Upper lobe of right lung (tissue), 1 donor: ENCODE measurements around the gene CEP250. TPM values are rescaled to one million over a fixed set of nuclear protein-coding genes. Genes with fewer than 3 reads are reported as not detected.
A peak's percentile ranks its signal among the peaks of the same experiment; 100 is the strongest.

Experiments used
- ATAC-seq: fragments of 200-7000 bp; cut with Tn5 transposase; one replicate; pipeline ENCODE4 v1.9.1; 2020; ENCODE audit warnings: mild to moderate bottlenecking, moderate library complexity
- DNase-seq: peaks from one replicate; pipeline ENCODE4 v3.0.0-alpha.2; 2020
- H3K27ac ChIP-seq: fragments of 200-600 bp; one replicate; pipeline ENCODE4 v1.8.0; 2022
- H3K27me3 ChIP-seq: fragments of 200-600 bp; one replicate; pipeline ENCODE4 v1.8.0; 2022; ENCODE audit warnings: mild to moderate bottlenecking
- H3K36me3 ChIP-seq: fragments of 200-600 bp; one replicate; pipeline ENCODE4 v1.8.0; 2022
- H3K4me1 ChIP-seq: fragments of 200-600 bp; one replicate; pipeline ENCODE4 v1.8.0; 2022
- H3K4me3 ChIP-seq: fragments of 200-600 bp; one replicate; pipeline ENCODE4 v1.8.0; 2022; ENCODE audit warnings: mild to moderate bottlenecking
- H3K9me3 ChIP-seq: fragments of 200-600 bp; one replicate; pipeline ENCODE4 v1.8.0; 2022
- CTCF ChIP-seq: fragments of 200-600 bp; IDR thresholded peaks from one replicate; pipeline ENCODE4 v1.8.0; 2022; ENCODE audit warnings: antibody characterized with exemption
- intact Hi-C: fragments of 100-400 bp; cut with DNase I; formaldehyde crosslinking; loops from one replicate; pipeline ENCODE4 v1.11.0; 2022
- microRNA-seq: library from miRNA; unstranded; fragments of <30 nt; microRNA quantifications from one replicate; pipeline ENCODE4 v1.2.0, GENCODE V29; 2020; ENCODE audit warnings: borderline microRNAs expressed
- total RNA-seq: library from RNA; stranded (reverse); fragmentation: NEBNext Ultra II Directional; extraction: Animal tissue kit (Norgen Biotek cat#: 25700); gene quantifications from one replicate; pipeline ENCODE4 v1.2.1, GENCODE V29; 2021
- donor health status: DM: no; HTN: yes; CAD: no; lungs with severe emphysema.

CEP250 gene
- total RNA-seq, 1 donor from 2014 or later: 21.7 TPM

- Histone ChIP-seq H3K27ac (no peak overlapping the region), H3K4me1 (no peaks in the 10 kb centered on the region), H3K27me3 (no peaks in the 10 kb centered on the region), H3K9me3 (no peaks in the 10 kb centered on the region), H3K4me3 (no peak overlapping the region), H3K36me3 (peaks cover 2% of the 10 kb centered on the region)
- peak; percentile 42 for DNase-seq
- intact Hi-C loops: no loop called here
- TF ChIP-seq CTCF: no peak
- no peak for ATAC-seq
Measured at GRCh38 chr20:35562541-35563110, 107.2 kb downstream of the CEP250 start.

- ATAC-seq: no peak
- peak; percentile 35 for DNase-seq
- Histone ChIP-seq H3K36me3 (no peaks in the 10 kb centered on the region), H3K27ac (no peak overlapping the region), H3K27me3 (no peaks in the 10 kb centered on the region), H3K4me1 (no peaks in the 10 kb centered on the region), H3K9me3 (no peaks in the 10 kb centered on the region), H3K4me3 (no peak overlapping the region)
- TF ChIP-seq CTCF: no peak
- intact Hi-C loops: no loop called here
Measured at GRCh38 chr20:35563834-35564233, 108.4 kb downstream of the CEP250 start.

- DNase-seq (peak; percentile 57), ATAC-seq (no peak)
- intact Hi-C loops: no loop called here
- Histone ChIP-seq H3K27me3 (no peaks in the 10 kb centered on the region), H3K4me1 (no peaks in the 10 kb centered on the region), H3K9me3 (no peaks in the 10 kb centered on the region), H3K4me3 (no peak overlapping the region), H3K27ac (no peak overlapping the region), H3K36me3 (no peaks in the 10 kb centered on the region)
- TF ChIP-seq CTCF: no peak
Measured at GRCh38 chr20:35564905-35565304, 109.5 kb downstream of the CEP250 start.

- H3K9me3 ChIP-seq: no peaks in the 10 kb centered on the region
- DNase-seq (peak; percentile 11), ATAC-seq (peak; percentile 36)
- H3K4me3 ChIP-seq: no peak overlapping the region
- H3K36me3 ChIP-seq: no peaks in the 10 kb centered on the region
- H3K27me3 ChIP-seq: no peaks in the 10 kb centered on the region
- H3K4me1 ChIP-seq: no peaks in the 10 kb centered on the region
- peak; percentile 6 for TF ChIP-seq CTCF
- H3K27ac ChIP-seq: no peak overlapping the region
- intact Hi-C loops: no loop called here
Measured at GRCh38 chr20:35568645-35569044, 113.2 kb downstream of the CEP250 start.

Small RNAs within 50 kb of the gene (microRNA-seq; reads per million reads assigned to microRNA genes)
- gene MIR1289-1: not detected

Other genes starting within 250 kb of the CEP250 start
- 13.0 TPM for gene MMP24, start 228.9 kb upstream of the CEP250 start, total RNA-seq
- 85.2 TPM for gene MMP24OS, start 177.5 kb upstream of the CEP250 start, total RNA-seq
- 78.8 TPM for gene EIF6, start 170.8 kb upstream of the CEP250 start, total RNA-seq
- gene FAM83C, start 163.2 kb upstream of the CEP250 start, total RNA-seq: not detected
- 40.7 TPM for gene UQCC1, start 43.6 kb upstream of the CEP250 start, total RNA-seq
- gene GDF5, start 17.4 kb upstream of the CEP250 start, total RNA-seq: 4.1 TPM
- not detected for gene C20orf173, start 74.1 kb downstream of the CEP250 start, total RNA-seq
- 179 TPM for gene ERGIC3, start 86.5 kb downstream of the CEP250 start, total RNA-seq
- gene SPAG4, start 160.2 kb downstream of the CEP250 start, total RNA-seq: 2.9 TPM
- gene CPNE1, start 209.3 kb downstream of the CEP250 start, total RNA-seq: 179 TPM
- 72.5 TPM for gene RBM12, start 209.3 kb downstream of the CEP250 start, total RNA-seq
- gene NFS1, start 243.8 kb downstream of the CEP250 start, total RNA-seq: 19.5 TPM
- 77.9 TPM for gene ROMO1, start 243.8 kb downstream of the CEP250 start, total RNA-seq